Smooth muscle cell of the pulmonary artery (primary cell): ENCODE results near the gene NDUFS5. TPM values are rescaled to one million over a fixed set of nuclear protein-coding genes. Genes with fewer than 3 reads are reported as not detected.

ENCODE experiments used
- total RNA-seq: library from RNA; depleted of rRNA; stranded (reverse); fragments of >200 nt; gene quantifications from 2 replicates; pipeline ENCODE4 v1.2.3, GENCODE V29; 2014

NDUFS5 gene
- 272 and 330 TPM in 2 replicates for total RNA-seq

GRCh38 chr1:39026051-39026865, at the start of gene NDUFS5:
NDUFS5 (plus strand) TSS chr1:39026350; CDS start chr1:39028725, 2,375 bp downstream.

GRCh38 chr1:38990738-38991637, 35.2 kb upstream of the NDUFS5 start, which contains the start of gene AKIRIN1:
AKIRIN1 (plus strand) TSS chr1:38991276; CDS start chr1:38991381, 105 bp downstream.

Other genes starting within 250 kb of the NDUFS5 start
- gene RRAGC, start 166.6 kb upstream of the NDUFS5 start, total RNA-seq, result 34.7 and 39.4 TPM in 2 replicates
- 2.7 and 4.3 TPM in 2 replicates for gene MYCBP, start 153.0 kb upstream of the NDUFS5 start, total RNA-seq
- gene GJA9, start 144.8 kb upstream of the NDUFS5 start, total RNA-seq, result 0.07 TPM in 1 of 2 replicates, not detected in the other
- 0.46 and 0.91 TPM in 2 replicates for gene RHBDL2, start 84.5 kb upstream of the NDUFS5 start, total RNA-seq
- gene AKIRIN1, start 35.1 kb upstream of the NDUFS5 start, total RNA-seq, result 45.0 and 49.9 TPM in 2 replicates
- 459 and 517 TPM in 2 replicates for gene MACF1, start 178.3 kb downstream of the NDUFS5 start, total RNA-seq